ENCODE data around the gene ZSWIM9. TPM values are rescaled to one million over a fixed set of nuclear protein-coding genes. Genes with fewer than 3 reads are reported as not detected.

Gene ZSWIM9
- total and polyA plus RNA-seq, 4 donors = 0.25 to 2.5 (median 1.6) TPM

DNA sequence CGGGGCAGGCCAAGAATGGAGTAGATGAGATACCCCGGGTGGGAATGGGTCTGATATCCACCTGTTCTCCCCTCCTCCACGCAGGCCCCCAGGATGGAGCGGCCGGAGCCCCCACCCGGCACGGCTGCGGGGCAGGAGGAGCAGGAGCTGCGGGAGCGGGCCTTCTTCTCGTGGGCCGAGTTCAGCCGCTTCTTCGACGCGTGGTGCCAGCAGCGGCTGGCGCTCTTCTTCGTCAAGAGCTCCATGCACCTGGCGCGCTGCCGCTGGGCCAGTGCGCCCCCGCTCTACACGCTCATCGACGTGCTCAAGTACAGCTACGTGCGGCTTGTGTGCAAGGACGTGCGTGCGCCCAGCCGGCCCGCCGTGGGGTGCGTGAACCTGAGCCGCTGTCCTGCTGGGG is 1.2 kb downstream of the ZSWIM9 start:
- Histone ChIP-seq H3K9me3 (ENCODE audit: control insufficient read depth in 4 of 4, low read length in 3 of 4) (no peaks in the 10 kb centered on the region), H3K4me1 (ENCODE audit: control insufficient read depth in 4 of 4, insufficient read depth in 4 of 4, low read length in 3 of 4) (peaks cover 0 to 13% (median 9%) of the 10 kb centered on the region in 4 donors), H3K36me3 (ENCODE audit: control insufficient read depth in 4 of 4, insufficient read depth in 3 of 4, low read depth in 1 of 4, low read length in 3 of 4) (peaks cover 0 to 8% (median 0%) of the 10 kb centered on the region in 4 donors), H3K4me3 (ENCODE audit: low read depth in 1 of 3, low read length in 3 of 3) (no peak overlapping the region), H3K27me3 (ENCODE audit: control insufficient read depth in 4 of 4, insufficient read depth in 4 of 4, low read length in 3 of 4) (no peaks in the 10 kb centered on the region), H3K27ac (ENCODE audit: low read depth in 1 of 2, low read length in 2 of 2) (no peak overlapping the region), H3K9ac (ENCODE audit: low read depth in 1 of 2, low read length in 2 of 2) (no peak overlapping the region)
- DNase-seq (ENCODE audit: low spot score) = no peak
- 93% methylated on average over 37 of the region's 37 CpGs for WGBS
- no peak for TF ChIP-seq SP1 (IDR thresholded peaks at IDR 0.05)
- no peak for TF ChIP-seq YY1 (IDR thresholded peaks at IDR 0.05)
- TF ChIP-seq, protein P1, sequence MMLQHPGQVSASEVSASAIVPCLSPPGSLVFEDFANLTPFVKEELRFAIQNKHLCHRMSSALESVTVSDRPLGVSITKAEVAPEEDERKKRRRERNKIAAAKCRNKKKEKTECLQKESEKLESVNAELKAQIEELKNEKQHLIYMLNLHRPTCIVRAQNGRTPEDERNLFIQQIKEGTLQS (IDR thresholded peaks at IDR 0.05) = no peak
- TF ChIP-seq, protein P2, sequence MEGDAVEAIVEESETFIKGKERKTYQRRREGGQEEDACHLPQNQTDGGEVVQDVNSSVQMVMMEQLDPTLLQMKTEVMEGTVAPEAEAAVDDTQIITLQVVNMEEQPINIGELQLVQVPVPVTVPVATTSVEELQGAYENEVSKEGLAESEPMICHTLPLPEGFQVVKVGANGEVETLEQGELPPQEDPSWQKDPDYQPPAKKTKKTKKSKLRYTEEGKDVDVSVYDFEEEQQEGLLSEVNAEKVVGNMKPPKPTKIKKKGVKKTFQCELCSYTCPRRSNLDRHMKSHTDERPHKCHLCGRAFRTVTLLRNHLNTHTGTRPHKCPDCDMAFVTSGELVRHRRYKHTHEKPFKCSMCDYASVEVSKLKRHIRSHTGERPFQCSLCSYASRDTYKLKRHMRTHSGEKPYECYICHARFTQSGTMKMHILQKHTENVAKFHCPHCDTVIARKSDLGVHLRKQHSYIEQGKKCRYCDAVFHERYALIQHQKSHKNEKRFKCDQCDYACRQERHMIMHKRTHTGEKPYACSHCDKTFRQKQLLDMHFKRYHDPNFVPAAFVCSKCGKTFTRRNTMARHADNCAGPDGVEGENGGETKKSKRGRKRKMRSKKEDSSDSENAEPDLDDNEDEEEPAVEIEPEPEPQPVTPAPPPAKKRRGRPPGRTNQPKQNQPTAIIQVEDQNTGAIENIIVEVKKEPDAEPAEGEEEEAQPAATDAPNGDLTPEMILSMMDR (IDR thresholded peaks at IDR 0.05; ENCODE audit: low read depth, low read length, missing input control) = no peak
- no peak for TF ChIP-seq JUND (IDR thresholded peaks at IDR 0.05)
- no peak for TF ChIP-seq EGR1 (IDR thresholded peaks at IDR 0.05; ENCODE audit: low read depth in 2 of 2)
- no peak for TF ChIP-seq FOXA1 (IDR thresholded peaks at IDR 0.05)
- TF ChIP-seq NR2F2 (IDR thresholded peaks at IDR 0.05) = no peak
- TF ChIP-seq, protein P3, sequence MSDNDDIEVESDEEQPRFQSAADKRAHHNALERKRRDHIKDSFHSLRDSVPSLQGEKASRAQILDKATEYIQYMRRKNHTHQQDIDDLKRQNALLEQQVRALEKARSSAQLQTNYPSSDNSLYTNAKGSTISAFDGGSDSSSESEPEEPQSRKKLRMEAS (IDR thresholded peaks at IDR 0.05) = no peak
- TF ChIP-seq, protein P4, sequence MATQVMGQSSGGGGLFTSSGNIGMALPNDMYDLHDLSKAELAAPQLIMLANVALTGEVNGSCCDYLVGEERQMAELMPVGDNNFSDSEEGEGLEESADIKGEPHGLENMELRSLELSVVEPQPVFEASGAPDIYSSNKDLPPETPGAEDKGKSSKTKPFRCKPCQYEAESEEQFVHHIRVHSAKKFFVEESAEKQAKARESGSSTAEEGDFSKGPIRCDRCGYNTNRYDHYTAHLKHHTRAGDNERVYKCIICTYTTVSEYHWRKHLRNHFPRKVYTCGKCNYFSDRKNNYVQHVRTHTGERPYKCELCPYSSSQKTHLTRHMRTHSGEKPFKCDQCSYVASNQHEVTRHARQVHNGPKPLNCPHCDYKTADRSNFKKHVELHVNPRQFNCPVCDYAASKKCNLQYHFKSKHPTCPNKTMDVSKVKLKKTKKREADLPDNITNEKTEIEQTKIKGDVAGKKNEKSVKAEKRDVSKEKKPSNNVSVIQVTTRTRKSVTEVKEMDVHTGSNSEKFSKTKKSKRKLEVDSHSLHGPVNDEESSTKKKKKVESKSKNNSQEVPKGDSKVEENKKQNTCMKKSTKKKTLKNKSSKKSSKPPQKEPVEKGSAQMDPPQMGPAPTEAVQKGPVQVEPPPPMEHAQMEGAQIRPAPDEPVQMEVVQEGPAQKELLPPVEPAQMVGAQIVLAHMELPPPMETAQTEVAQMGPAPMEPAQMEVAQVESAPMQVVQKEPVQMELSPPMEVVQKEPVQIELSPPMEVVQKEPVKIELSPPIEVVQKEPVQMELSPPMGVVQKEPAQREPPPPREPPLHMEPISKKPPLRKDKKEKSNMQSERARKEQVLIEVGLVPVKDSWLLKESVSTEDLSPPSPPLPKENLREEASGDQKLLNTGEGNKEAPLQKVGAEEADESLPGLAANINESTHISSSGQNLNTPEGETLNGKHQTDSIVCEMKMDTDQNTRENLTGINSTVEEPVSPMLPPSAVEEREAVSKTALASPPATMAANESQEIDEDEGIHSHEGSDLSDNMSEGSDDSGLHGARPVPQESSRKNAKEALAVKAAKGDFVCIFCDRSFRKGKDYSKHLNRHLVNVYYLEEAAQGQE (IDR thresholded peaks at IDR 0.05) = no peak
- no peak for TF ChIP-seq TAF1 (conservative IDR thresholded peaks at IDR 0.05)
- no peak for TF ChIP-seq FOXA2 (IDR thresholded peaks at IDR 0.05)
- no peak for TF ChIP-seq RXRA (IDR thresholded peaks at IDR 0.05)
- TF ChIP-seq RAD21 (IDR thresholded peaks at IDR 0.05) = no peak
- no peak for TF ChIP-seq HNF4G (IDR thresholded peaks at IDR 0.05)
- no peak for TF ChIP-seq GABPA (IDR thresholded peaks at IDR 0.05 in 1 of 2, conservative IDR thresholded peaks at IDR 0.05 in 1 of 2)
- no peak for TF ChIP-seq HNF4A (conservative IDR thresholded peaks at IDR 0.05)

DNA sequence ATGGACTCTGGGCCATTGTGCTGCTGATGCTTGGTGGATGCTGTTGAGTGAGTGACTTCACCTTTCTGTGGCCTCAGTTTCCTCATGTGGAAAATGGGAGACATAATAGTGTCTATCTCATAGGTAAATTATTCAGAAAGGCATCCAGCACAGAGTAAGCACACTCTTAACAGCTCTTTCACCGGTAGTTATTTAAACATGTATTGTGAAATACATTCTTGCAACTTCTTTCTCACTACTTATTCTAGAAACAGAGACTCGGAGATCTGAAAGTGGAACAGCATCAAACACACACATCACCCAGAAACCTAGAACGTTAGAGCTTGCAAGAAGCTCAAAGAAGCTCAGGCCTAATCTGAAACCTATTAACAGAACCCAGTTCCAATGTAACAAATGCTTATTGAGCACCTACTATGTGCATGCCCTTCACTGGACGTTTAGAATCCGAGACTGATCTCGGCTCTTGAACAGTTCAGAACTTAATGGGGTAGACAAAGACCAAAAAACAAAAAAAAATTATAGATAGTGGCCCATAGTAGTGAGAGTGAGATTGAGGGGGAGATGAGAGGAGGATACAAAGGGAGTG is 4.1 kb downstream of the ZSWIM9 start:
- peaks cover 0 to 8% (median 0%) of the 10 kb centered on the region in 4 donors for H3K36me3 ChIP-seq (ENCODE audit: control insufficient read depth in 4 of 4, insufficient read depth in 3 of 4, low read depth in 1 of 4, low read length in 3 of 4)
- DNase-seq (ENCODE audit: low spot score) = no peak
- H3K27me3 ChIP-seq (ENCODE audit: control insufficient read depth in 4 of 4, insufficient read depth in 4 of 4, low read length in 3 of 4) = no peaks in the 10 kb centered on the region
- WGBS = 78% methylated on average over 6 of the region's 6 CpGs
- no peak overlapping the region for H3K27ac ChIP-seq (ENCODE audit: low read depth in 1 of 2, low read length in 2 of 2)
- H3K4me3 ChIP-seq (ENCODE audit: low read depth in 1 of 3, low read length in 3 of 3) = no peak overlapping the region
- H3K9ac ChIP-seq (ENCODE audit: low read depth in 1 of 2, low read length in 2 of 2) = no peak overlapping the region
- no peaks in the 10 kb centered on the region for H3K9me3 ChIP-seq (ENCODE audit: control insufficient read depth in 4 of 4, low read length in 3 of 4)
- no peak for TF ChIP-seq HNF4G (IDR thresholded peaks at IDR 0.05)
- TF ChIP-seq, protein P3 (IDR thresholded peaks at IDR 0.05) = no peak
- TF ChIP-seq, protein P2 (IDR thresholded peaks at IDR 0.05; ENCODE audit: low read depth, low read length, missing input control) = no peak
- no peak for TF ChIP-seq GABPA (IDR thresholded peaks at IDR 0.05 in 1 of 2, conservative IDR thresholded peaks at IDR 0.05 in 1 of 2)
- TF ChIP-seq RXRA (IDR thresholded peaks at IDR 0.05) = no peak
- no peak for TF ChIP-seq NR2F2 (IDR thresholded peaks at IDR 0.05)
- no peak for TF ChIP-seq TAF1 (conservative IDR thresholded peaks at IDR 0.05)
- TF ChIP-seq, protein P1 (IDR thresholded peaks at IDR 0.05) = no peak
- no peak for TF ChIP-seq YY1 (IDR thresholded peaks at IDR 0.05)
- no peak for TF ChIP-seq EGR1 (IDR thresholded peaks at IDR 0.05; ENCODE audit: low read depth in 2 of 2)
- no peak for TF ChIP-seq FOXA1 (IDR thresholded peaks at IDR 0.05)
- TF ChIP-seq FOXA2 (IDR thresholded peaks at IDR 0.05) = no peak
- no peak for TF ChIP-seq HNF4A (conservative IDR thresholded peaks at IDR 0.05)
- TF ChIP-seq, protein P4 (IDR thresholded peaks at IDR 0.05) = no peak
- peaks cover 0 to 13% (median 9%) of the 10 kb centered on the region in 4 donors for H3K4me1 ChIP-seq (ENCODE audit: control insufficient read depth in 4 of 4, insufficient read depth in 4 of 4, low read length in 3 of 4)

Data from liver (tissue), 9 donors.